Lower lobe of right lung (tissue), 2 donors: ENCODE results near the gene LHFPL6. TPM values are rescaled to one million over a fixed set of nuclear protein-coding genes. Genes with fewer than 3 reads are reported as not detected.

Experiments used
- ATAC-seq, 2 donors: fragments of 200-7000 bp; cut with Tn5 transposase; one replicate each; pipeline ENCODE4 v1.9.1; 2020 to 2022; ENCODE audit warnings: mild to moderate bottlenecking in 2 of 2, moderate library complexity in 2 of 2
- DNase-seq: peaks from one replicate; pipeline ENCODE4 v3.0.0-alpha.2; 2020
- H3K27ac ChIP-seq: fragments of 200-600 bp; one replicate; pipeline ENCODE4 v1.8.0; 2022
- H3K27me3 ChIP-seq: fragments of 200-600 bp; one replicate; pipeline ENCODE4 v1.8.0; 2022; ENCODE audit warnings: low read depth
- H3K36me3 ChIP-seq: fragments of 200-600 bp; one replicate; pipeline ENCODE4 v1.8.0; 2022; ENCODE audit warnings: mild to moderate bottlenecking
- H3K4me1 ChIP-seq: fragments of 200-600 bp; one replicate; pipeline ENCODE4 v1.8.0; 2022
- H3K4me3 ChIP-seq: fragments of 200-600 bp; one replicate; pipeline ENCODE4 v1.8.0; 2022; ENCODE audit warnings: mild to moderate bottlenecking
- H3K9me3 ChIP-seq: fragments of 200-600 bp; one replicate; pipeline ENCODE4 v1.8.0; 2022
- CTCF ChIP-seq: fragments of 200-600 bp; IDR thresholded peaks from one replicate; pipeline ENCODE4 v1.8.0; 2022; ENCODE audit warnings: antibody characterized with exemption, mild to moderate bottlenecking
- intact Hi-C: fragments of 100-400 bp; cut with DNase I; formaldehyde crosslinking; loops from one replicate; pipeline ENCODE4 v1.11.0; 2022
- total RNA-seq: library from RNA; stranded (reverse); fragmentation: NEBNext Ultra II Directional; extraction: Animal tissue kit (Norgen Biotek cat#: 25700); gene quantifications from one replicate; pipeline ENCODE4 v1.2.1, GENCODE V29; 2021
- donor health status: DM: no; HTN: yes; CAD: no; lungs with severe emphysema.

LHFPL6 gene
- total RNA-seq, 1 donor from 2014 or later = 68.7 TPM

GRCh38 chr13:39490136-39490535 is 112.9 kb downstream of the LHFPL6 start:
- ATAC-seq (no peak), DNase-seq (no peak)
- intact Hi-C loops = no loop called here
- TF ChIP-seq CTCF = no peak
- Histone ChIP-seq H3K4me3 (no peak overlapping the region), H3K4me1 (no peaks in the 10 kb centered on the region), H3K9me3 (no peaks in the 10 kb centered on the region), H3K36me3 (no peaks in the 10 kb centered on the region), H3K27me3 (no peaks in the 10 kb centered on the region), H3K27ac (no peak overlapping the region)

- Histone ChIP-seq H3K36me3 (no peaks in the 10 kb centered on the region), H3K27me3 (no peaks in the 10 kb centered on the region), H3K9me3 (no peaks in the 10 kb centered on the region), H3K4me1 (peaks cover 7% of the 10 kb centered on the region), H3K27ac (no peak overlapping the region), H3K4me3 (no peak overlapping the region)
- intact Hi-C loops = no loop called here
- TF ChIP-seq CTCF = no peak
- ATAC-seq (no peak), DNase-seq (no peak)
These were observed 116.2 kb downstream of the LHFPL6 start for GRCh38 chr13:39486758-39487157.

- H3K27me3 ChIP-seq = no peaks in the 10 kb centered on the region
- intact Hi-C loops = no loop called here
- no peak for TF ChIP-seq CTCF
- ATAC-seq (no peak), DNase-seq (no peak)
- no peaks in the 10 kb centered on the region for H3K36me3 ChIP-seq
- H3K27ac ChIP-seq = no peak overlapping the region
- no peak overlapping the region for H3K4me3 ChIP-seq
- peaks cover 7% of the 10 kb centered on the region for H3K4me1 ChIP-seq
- no peaks in the 10 kb centered on the region for H3K9me3 ChIP-seq
These were observed 117.7 kb downstream of the LHFPL6 start for GRCh38 chr13:39485314-39485700.

- ATAC-seq = no peak
These were observed 118.3 kb downstream of the LHFPL6 start for GRCh38 chr13:39484506-39485313.

GRCh38 chr13:39483326-39483725 is 119.7 kb downstream of the LHFPL6 start:
- no peak for ATAC-seq
- intact Hi-C loops = no loop called here
- no peaks in the 10 kb centered on the region for H3K36me3 ChIP-seq
- no peak for DNase-seq
- H3K27me3 ChIP-seq = no peaks in the 10 kb centered on the region
- no peaks in the 10 kb centered on the region for H3K9me3 ChIP-seq
- H3K4me1 ChIP-seq = peaks cover 7% of the 10 kb centered on the region
- H3K27ac ChIP-seq = no peak overlapping the region
- no peak overlapping the region for H3K4me3 ChIP-seq
- TF ChIP-seq CTCF = no peak

More at GRCh38 chr13:39484506-39485313, 118.3 kb downstream of the LHFPL6 start:
- no peak for DNase-seq
- H3K9me3 ChIP-seq = no peaks in the 10 kb centered on the region
- no peak overlapping the region for H3K27ac ChIP-seq
- no peak for TF ChIP-seq CTCF
- H3K4me1 ChIP-seq = peaks cover 7% of the 10 kb centered on the region
- intact Hi-C loops = no loop called here
- no peaks in the 10 kb centered on the region for H3K27me3 ChIP-seq
- H3K4me3 ChIP-seq = no peak overlapping the region
- H3K36me3 ChIP-seq = no peaks in the 10 kb centered on the region
